ENCODE measurements around the gene STX2.

GRCh38 chr12:130830246-130830551, 8.9 kb downstream of the STX2 start:
- TF ChIP-seq CTCF (IDR thresholded peaks at IDR 0.05) (no peak), POLR2A (IDR thresholded peaks at IDR 0.05) (no peak)

Measured in lower leg skin (tissue), 3 donors.